ENCODE results near the gene ICAM5.

- TF ChIP-seq, protein P1, sequence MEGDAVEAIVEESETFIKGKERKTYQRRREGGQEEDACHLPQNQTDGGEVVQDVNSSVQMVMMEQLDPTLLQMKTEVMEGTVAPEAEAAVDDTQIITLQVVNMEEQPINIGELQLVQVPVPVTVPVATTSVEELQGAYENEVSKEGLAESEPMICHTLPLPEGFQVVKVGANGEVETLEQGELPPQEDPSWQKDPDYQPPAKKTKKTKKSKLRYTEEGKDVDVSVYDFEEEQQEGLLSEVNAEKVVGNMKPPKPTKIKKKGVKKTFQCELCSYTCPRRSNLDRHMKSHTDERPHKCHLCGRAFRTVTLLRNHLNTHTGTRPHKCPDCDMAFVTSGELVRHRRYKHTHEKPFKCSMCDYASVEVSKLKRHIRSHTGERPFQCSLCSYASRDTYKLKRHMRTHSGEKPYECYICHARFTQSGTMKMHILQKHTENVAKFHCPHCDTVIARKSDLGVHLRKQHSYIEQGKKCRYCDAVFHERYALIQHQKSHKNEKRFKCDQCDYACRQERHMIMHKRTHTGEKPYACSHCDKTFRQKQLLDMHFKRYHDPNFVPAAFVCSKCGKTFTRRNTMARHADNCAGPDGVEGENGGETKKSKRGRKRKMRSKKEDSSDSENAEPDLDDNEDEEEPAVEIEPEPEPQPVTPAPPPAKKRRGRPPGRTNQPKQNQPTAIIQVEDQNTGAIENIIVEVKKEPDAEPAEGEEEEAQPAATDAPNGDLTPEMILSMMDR (IDR thresholded peaks at IDR 0.05; ENCODE audit: poor library complexity, severe bottlenecking): no peak
- TF ChIP-seq EP300 (conservative IDR thresholded peaks at IDR 0.05; ENCODE audit: poor library complexity, severe bottlenecking) (no peak), EZH2 (IDR thresholded peaks at IDR 0.05; ENCODE audit: borderline replicate concordance, insufficient read depth, low read length, poor library complexity, severe bottlenecking) (no peak), TAF1 (IDR thresholded peaks at IDR 0.05; ENCODE audit: low read depth) (no peak), POLR2AphosphoS5 (IDR thresholded peaks at IDR 0.05) (no peak)
These were observed 664 bp downstream of the ICAM5 start for GRCh38 chr19:10290357-10290875.
